ENCODE results near the gene IL22RA1.

- TF ChIP-seq, protein P1, sequence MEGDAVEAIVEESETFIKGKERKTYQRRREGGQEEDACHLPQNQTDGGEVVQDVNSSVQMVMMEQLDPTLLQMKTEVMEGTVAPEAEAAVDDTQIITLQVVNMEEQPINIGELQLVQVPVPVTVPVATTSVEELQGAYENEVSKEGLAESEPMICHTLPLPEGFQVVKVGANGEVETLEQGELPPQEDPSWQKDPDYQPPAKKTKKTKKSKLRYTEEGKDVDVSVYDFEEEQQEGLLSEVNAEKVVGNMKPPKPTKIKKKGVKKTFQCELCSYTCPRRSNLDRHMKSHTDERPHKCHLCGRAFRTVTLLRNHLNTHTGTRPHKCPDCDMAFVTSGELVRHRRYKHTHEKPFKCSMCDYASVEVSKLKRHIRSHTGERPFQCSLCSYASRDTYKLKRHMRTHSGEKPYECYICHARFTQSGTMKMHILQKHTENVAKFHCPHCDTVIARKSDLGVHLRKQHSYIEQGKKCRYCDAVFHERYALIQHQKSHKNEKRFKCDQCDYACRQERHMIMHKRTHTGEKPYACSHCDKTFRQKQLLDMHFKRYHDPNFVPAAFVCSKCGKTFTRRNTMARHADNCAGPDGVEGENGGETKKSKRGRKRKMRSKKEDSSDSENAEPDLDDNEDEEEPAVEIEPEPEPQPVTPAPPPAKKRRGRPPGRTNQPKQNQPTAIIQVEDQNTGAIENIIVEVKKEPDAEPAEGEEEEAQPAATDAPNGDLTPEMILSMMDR (IDR thresholded peaks at IDR 0.05; ENCODE audit: insufficient read depth, low read depth, low read length) = no peak
- no peak for TF ChIP-seq EZH2 (IDR thresholded peaks at IDR 0.05; ENCODE audit: insufficient read depth, low read length)
Observed at GRCh38 chr1:24190983-24191461, 48.1 kb upstream of the IL22RA1 start.

All from astrocyte (in vitro differentiated cells and primary cell).